WTC11 (cell line): ENCODE data around the gene CYP8B1. TPM values are rescaled to one million over a fixed set of nuclear protein-coding genes. Genes with fewer than 3 reads are reported as not detected.

Experiments
- ATAC-seq: fragments of 200-7000 bp; cut with Tn5 transposase; 2 replicates; pipeline ENCODE4 v1.10.0; 2021; ENCODE audit warnings: mild to moderate bottlenecking, moderate library complexity
- CTCF ChIA-PET: fragments of 300-600 bp; sonication (Branson Sonifier 250); formaldehyde crosslinking; loops from one replicate; lab custom pipeline; 2021; ENCODE audit warnings: antibody characterized with exemption; lab: Charles Lee
- POLR2A ChIA-PET: fragments of 350-600 bp; sonication (Branson Sonifier 250); formaldehyde crosslinking; loops from one replicate; lab custom pipeline; 2021; ENCODE audit warnings: antibody characterized with exemption; lab: Charles Lee
- DNase-seq: peaks from one replicate; pipeline ENCODE4 v3.0.0; 2021; ENCODE audit warnings: low spot score
- H3K27ac Mint-ChIP-seq: 2 replicates; pipeline ENCODE4 v1.8.0; 2021; ENCODE audit warnings: mixed read lengths
- H3K27me3 Mint-ChIP-seq: 2 replicates; pipeline ENCODE4 v1.8.0; 2021; ENCODE audit warnings: low read depth, mild to moderate bottlenecking, moderate library complexity, mixed read lengths
- H3K36me3 Mint-ChIP-seq: 2 replicates; pipeline ENCODE4 v1.8.0; 2021; ENCODE audit warnings: mixed read lengths
- H3K4me1 Mint-ChIP-seq: 2 replicates; pipeline ENCODE4 v1.8.0; 2022; ENCODE audit warnings: mixed read lengths
- H3K4me3 Mint-ChIP-seq: 2 replicates; pipeline ENCODE4 v1.8.0; 2021; ENCODE audit warnings: mild to moderate bottlenecking, moderate library complexity, mixed read lengths
- H3K9me3 Mint-ChIP-seq: 2 replicates; pipeline ENCODE4 v1.8.0; 2021; ENCODE audit warnings: mixed read lengths
- ATF6 ChIP-seq: sonication (generic); formaldehyde crosslinking; IDR thresholded peaks from 2 replicates; pipeline ENCODE4 v1.8.1; 2023; ENCODE audit warnings: mild to moderate bottlenecking, missing genetic modification reagents
- CBFB ChIP-seq: sonication (generic); formaldehyde crosslinking; IDR thresholded peaks from 2 replicates; pipeline ENCODE4 v1.8.1; 2022; ENCODE audit warnings: mild to moderate bottlenecking, low read depth, missing genetic modification reagents
- CTCF ChIP-seq: fragments of 200-600 bp; IDR thresholded peaks from 2 replicates; pipeline ENCODE4 v1.8.0; 2022; ENCODE audit warnings: antibody characterized with exemption
- E2F4 ChIP-seq: sonication (generic); formaldehyde crosslinking; IDR thresholded peaks from 2 replicates; pipeline ENCODE4 v1.8.1; 2022; ENCODE audit warnings: low read depth, mild to moderate bottlenecking, moderate library complexity, missing genetic modification reagents, borderline replicate concordance
- ELF4 ChIP-seq: sonication (generic); formaldehyde crosslinking; IDR thresholded peaks from 2 replicates; pipeline ENCODE4 v1.8.1; 2022; ENCODE audit warnings: low read depth, mild to moderate bottlenecking, moderate library complexity, missing genetic modification reagents
- EMX1 ChIP-seq: fragments of 250-450 bp; sonication (Bioruptor Pico); IDR thresholded peaks from 2 replicates; pipeline ENCODE4 v1.8.0; 2021; ENCODE audit warnings: mild to moderate bottlenecking
- FOXP4 ChIP-seq: sonication (generic); formaldehyde crosslinking; IDR thresholded peaks from 2 replicates; pipeline ENCODE4 v1.8.0; 2022; ENCODE audit warnings: mild to moderate bottlenecking, missing genetic modification reagents
- GTF2I ChIP-seq: fragments of 250-450 bp; sonication (Bioruptor Pico); conservative IDR thresholded peaks from 2 replicates; pipeline ENCODE4 v1.4.0; 2021; ENCODE audit warnings: mild to moderate bottlenecking
- JAZF1 ChIP-seq: fragments of 250-450 bp; sonication (Bioruptor Pico); IDR thresholded peaks from 2 replicates; pipeline ENCODE4 v1.9.0; 2021; ENCODE audit warnings: moderate library complexity, mild to moderate bottlenecking, inconsistent platforms
- NR2C2 ChIP-seq: sonication (generic); formaldehyde crosslinking; IDR thresholded peaks from 2 replicates; pipeline ENCODE4 v1.8.0; 2022; ENCODE audit warnings: mild to moderate bottlenecking, missing genetic modification reagents
- OVOL2 ChIP-seq: fragments of 250-450 bp; sonication (Bioruptor Pico); IDR thresholded peaks from 2 replicates; pipeline ENCODE4 v1.9.0; 2021; ENCODE audit warnings: mild to moderate bottlenecking, borderline replicate concordance
- PRDM15 ChIP-seq: sonication (generic); formaldehyde crosslinking; IDR thresholded peaks from 2 replicates; pipeline ENCODE4 v1.8.0; 2022; ENCODE audit warnings: missing genetic modification reagents
- RELA ChIP-seq: sonication (generic); formaldehyde crosslinking; IDR thresholded peaks from 2 replicates; pipeline ENCODE4 v1.8.1; 2022; ENCODE audit warnings: missing genetic modification reagents, mild to moderate bottlenecking, borderline replicate concordance
- SP1 ChIP-seq: sonication (generic); formaldehyde crosslinking; conservative IDR thresholded peaks from 2 replicates; pipeline ENCODE4 v1.8.1; 2022; ENCODE audit warnings: missing genetic modification reagents
- TEAD1 ChIP-seq: sonication (generic); formaldehyde crosslinking; IDR thresholded peaks from 2 replicates; pipeline ENCODE4 v1.8.0; 2022; ENCODE audit warnings: mild to moderate bottlenecking, missing genetic modification reagents
- ZBTB21 ChIP-seq: sonication (generic); formaldehyde crosslinking; IDR thresholded peaks from 2 replicates; pipeline ENCODE4 v1.8.1; 2023; ENCODE audit warnings: mild to moderate bottlenecking, missing genetic modification reagents, borderline replicate concordance
- ZNF219 ChIP-seq: sonication (generic); formaldehyde crosslinking; IDR thresholded peaks from 2 replicates; pipeline ENCODE4 v1.8.0; 2023; ENCODE audit warnings: missing genetic modification reagents, mild to moderate bottlenecking, borderline replicate concordance
- ZNF423 ChIP-seq: fragments of 250-450 bp; sonication (Bioruptor Pico); IDR thresholded peaks from 2 replicates; pipeline ENCODE4 v2.1.2; 2022; ENCODE audit warnings: mild to moderate bottlenecking, moderate library complexity
- ZNF425 ChIP-seq: fragments of 250-450 bp; sonication (Bioruptor Pico); conservative IDR thresholded peaks from 2 replicates; pipeline ENCODE4 v1.9.0; 2021; ENCODE audit warnings: mild to moderate bottlenecking
- total RNA-seq: library from RNA; stranded (reverse); gene quantifications from 3 replicates; pipeline ENCODE4 v1.2.3, GENCODE V29; 2021

The CYP8B1 gene
- total RNA-seq, 1 experiment from 2014 or later = 0.13 TPM

- no peaks in the 10 kb centered on the region for H3K9me3 Mint-ChIP-seq
- ChIA-PET CTCF (interaction anchor here (3.3 kb wide), 1 partner anchor 13 kb away, joined by 13 read pairs; no protein-coding TSS in a partner anchor), POLR2A (no interaction called here)
- ATAC-seq = peak; percentile 34
- no peak overlapping the region for H3K4me3 Mint-ChIP-seq
- H3K36me3 Mint-ChIP-seq = no peaks in the 10 kb centered on the region
- TF ChIP-seq ZNF423 (CRISPR knock-in tag) (peak; percentile 89), CBFB (CRISPR knock-in tag) (no peak)
- no peaks in the 10 kb centered on the region for H3K27me3 Mint-ChIP-seq
- peaks cover 14% of the 10 kb centered on the region for H3K4me1 Mint-ChIP-seq
- H3K27ac Mint-ChIP-seq = no peak overlapping the region
- DNase-seq = peak; percentile 33
These were observed 31.3 kb downstream of the CYP8B1 start for GRCh38 chr3:42844412-42844713.

GRCh38 chr3:42843713-42844411 is 31.8 kb downstream of the CYP8B1 start:
- H3K4me3 Mint-ChIP-seq = no peak overlapping the region
- ChIA-PET POLR2A (no interaction called here), CTCF (interaction anchor here (1.3 to 3.3 kb wide), 2 partner anchors 13 to 37 kb away, joined by 4 to 13 read pairs; no protein-coding TSS in a partner anchor)
- no peak overlapping the region for H3K27ac Mint-ChIP-seq
- TF ChIP-seq RELA (no peak), NR2C2 (CRISPR knock-in tag) (no peak), ZNF219 (CRISPR knock-in tag) (no peak), GTF2I (no peak), ATF6 (no peak), ZBTB21 (CRISPR knock-in tag) (no peak)
- DNase-seq (no peak), ATAC-seq (no peak)
- no peaks in the 10 kb centered on the region for H3K9me3 Mint-ChIP-seq
- H3K4me1 Mint-ChIP-seq = peaks cover 14% of the 10 kb centered on the region
- H3K36me3 Mint-ChIP-seq = no peaks in the 10 kb centered on the region
- H3K27me3 Mint-ChIP-seq = no peaks in the 10 kb centered on the region

- peaks cover 9% of the 10 kb centered on the region for H3K4me1 Mint-ChIP-seq
- TF ChIP-seq TEAD1 (CRISPR knock-in tag) = no peak
- no peak for TF ChIP-seq JAZF1
- no peak for TF ChIP-seq PRDM15 (CRISPR knock-in tag)
- no peak for TF ChIP-seq FOXP4 (CRISPR knock-in tag)
- no peak for TF ChIP-seq OVOL2
- no peak for TF ChIP-seq EMX1 (CRISPR knock-in tag)
- TF ChIP-seq ELF4 (CRISPR knock-in tag) = no peak
- TF ChIP-seq NR2C2 (CRISPR knock-in tag) = no peak
- TF ChIP-seq ZBTB21 (CRISPR knock-in tag) = no peak
- no peak for TF ChIP-seq SP1 (CRISPR knock-in tag)
- TF ChIP-seq CTCF = no peak
- no peak for TF ChIP-seq E2F4
- no peak for TF ChIP-seq ZNF425
These were observed 34.3 kb downstream of the CYP8B1 start for GRCh38 chr3:42841332-42841731.

More at GRCh38 chr3:42841332-42841731, 34.3 kb downstream of the CYP8B1 start:
- no peak overlapping the region for H3K27ac Mint-ChIP-seq
- ATAC-seq (no peak), DNase-seq (no peak)
- no peaks in the 10 kb centered on the region for H3K27me3 Mint-ChIP-seq
- POLR2A ChIA-PET = no interaction called here
- CTCF ChIA-PET = interaction anchor here (1.0 kb wide), 3 partner anchors 10 to 48 kb away, joined by 3 to 4 read pairs (median 4); no protein-coding TSS in a partner anchor
- H3K36me3 Mint-ChIP-seq = no peaks in the 10 kb centered on the region
- H3K4me3 Mint-ChIP-seq = no peak overlapping the region
- no peaks in the 10 kb centered on the region for H3K9me3 Mint-ChIP-seq
